ENCODE results near the gene CYP2R1. TPM values are rescaled to one million over a fixed set of nuclear protein-coding genes. Genes with fewer than 3 reads are reported as not detected.
A peak's percentile ranks its signal among the peaks of the same experiment; 100 is the strongest.

CYP2R1 gene, protein sequence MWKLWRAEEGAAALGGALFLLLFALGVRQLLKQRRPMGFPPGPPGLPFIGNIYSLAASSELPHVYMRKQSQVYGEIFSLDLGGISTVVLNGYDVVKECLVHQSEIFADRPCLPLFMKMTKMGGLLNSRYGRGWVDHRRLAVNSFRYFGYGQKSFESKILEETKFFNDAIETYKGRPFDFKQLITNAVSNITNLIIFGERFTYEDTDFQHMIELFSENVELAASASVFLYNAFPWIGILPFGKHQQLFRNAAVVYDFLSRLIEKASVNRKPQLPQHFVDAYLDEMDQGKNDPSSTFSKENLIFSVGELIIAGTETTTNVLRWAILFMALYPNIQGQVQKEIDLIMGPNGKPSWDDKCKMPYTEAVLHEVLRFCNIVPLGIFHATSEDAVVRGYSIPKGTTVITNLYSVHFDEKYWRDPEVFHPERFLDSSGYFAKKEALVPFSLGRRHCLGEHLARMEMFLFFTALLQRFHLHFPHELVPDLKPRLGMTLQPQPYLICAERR
- total RNA-seq = 10 to 100 TPM in 1 of 2 donors, 1 to 10 TPM in 1; 7.8 to 10.1 TPM
- long read RNA-seq, partial matches to known transcripts = 0 of 5 reads
- long read RNA-seq, other reads (novel, unspliced or antisense) = 1 of 5 reads

GRCh38 chr11:14892036-14892556 lies at the start of gene CYP2R1:
CYP2R1 (minus strand) TSS chr11:14892231; CDS start chr11:14892205, 26 bp downstream.
- DNase-seq (peak; percentile 96), ATAC-seq (peak; percentile 98 to 99)
- intact Hi-C loops (cut with DNase I) = loop anchor here in 1 of 2 donors (5.0 to 10.0 kb wide), 2 partner anchors 247 to 370 kb away; partner anchors contain the start of genes PDE3B and PSMA1

DNA sequence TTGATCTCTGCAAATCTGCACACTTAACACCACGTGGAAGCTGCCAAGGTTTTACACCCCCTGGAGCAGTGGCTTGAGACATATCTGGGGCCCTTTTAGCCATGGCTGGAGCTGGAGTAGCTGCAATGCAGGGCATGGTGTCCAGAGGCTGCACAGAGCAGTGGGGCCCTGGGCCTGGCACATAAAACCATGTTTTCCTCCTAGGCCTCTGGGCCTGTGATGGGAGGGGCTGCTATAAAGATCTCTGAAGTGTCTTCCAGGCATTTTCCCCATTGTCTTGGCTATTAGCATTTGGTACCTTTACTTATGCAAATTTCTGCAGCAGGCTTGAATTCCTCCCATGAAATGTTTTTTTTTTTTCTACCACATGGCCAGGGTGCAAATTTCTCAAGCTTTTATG lies 46.9 kb upstream of the CYP2R1 start:
- ATAC-seq (no peak), DNase-seq (no peak)
- intact Hi-C loops (cut with DNase I) = no loop called here

- intact Hi-C loops (cut with DNase I) = no loop called here
- no peak for DNase-seq
- no peak for ATAC-seq
Observed at GRCh38 chr11:14934641-14935351, 42.8 kb upstream of the CYP2R1 start.

DNA sequence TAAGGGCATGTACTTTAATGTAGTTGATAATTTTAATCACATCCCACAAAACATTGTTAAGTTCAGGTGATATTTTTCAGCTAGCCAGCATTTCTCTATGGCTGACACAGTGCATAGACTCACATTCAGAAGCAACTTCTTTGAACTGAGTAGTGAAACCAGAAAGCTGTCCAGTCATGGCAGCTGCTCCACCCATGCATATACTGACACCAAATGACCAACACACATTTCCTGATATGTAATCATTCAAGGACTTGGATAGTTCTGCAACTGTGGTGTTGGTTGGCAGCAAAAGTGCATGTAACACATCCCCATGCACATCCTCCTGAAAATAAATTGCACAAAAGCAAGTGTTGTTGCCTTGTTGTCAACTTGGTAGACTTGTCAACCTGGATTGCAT lies 40.4 kb upstream of the CYP2R1 start:
- intact Hi-C loops (cut with DNase I) = no loop called here
- DNase-seq (no peak), ATAC-seq (no peak)

DNA sequence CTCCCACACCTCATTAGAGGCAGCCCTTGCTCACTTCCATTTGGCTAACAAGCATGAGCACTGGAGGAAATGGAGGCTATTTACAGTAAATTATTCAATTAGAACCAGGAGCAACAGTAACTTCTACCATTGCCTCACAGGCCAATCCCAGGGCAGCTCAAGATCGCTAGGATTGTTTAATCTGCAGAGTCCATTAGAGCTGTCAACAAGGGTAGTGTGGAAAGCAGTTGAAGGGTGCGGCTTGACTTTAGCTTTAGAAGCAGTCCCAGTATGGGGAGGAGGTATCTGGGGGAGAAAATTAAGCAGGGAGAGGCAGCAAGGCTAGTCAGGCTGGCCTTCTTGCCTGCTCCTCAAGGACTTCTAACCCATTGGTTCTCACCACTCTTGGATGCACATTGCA lies 38.3 kb upstream of the CYP2R1 start:
- intact Hi-C loops (cut with DNase I) = no loop called here
- ATAC-seq (no peak), DNase-seq (no peak)

GRCh38 chr11:14927146-14927545 lies 35.1 kb upstream of the CYP2R1 start:
- DNase-seq (no peak), ATAC-seq (no peak)
- intact Hi-C loops (cut with DNase I) = no loop called here

GRCh38 chr11:14924318-14924717 lies 32.3 kb upstream of the CYP2R1 start:
- ATAC-seq (no peak), DNase-seq (no peak)
- intact Hi-C loops (cut with DNase I) = no loop called here

DNA sequence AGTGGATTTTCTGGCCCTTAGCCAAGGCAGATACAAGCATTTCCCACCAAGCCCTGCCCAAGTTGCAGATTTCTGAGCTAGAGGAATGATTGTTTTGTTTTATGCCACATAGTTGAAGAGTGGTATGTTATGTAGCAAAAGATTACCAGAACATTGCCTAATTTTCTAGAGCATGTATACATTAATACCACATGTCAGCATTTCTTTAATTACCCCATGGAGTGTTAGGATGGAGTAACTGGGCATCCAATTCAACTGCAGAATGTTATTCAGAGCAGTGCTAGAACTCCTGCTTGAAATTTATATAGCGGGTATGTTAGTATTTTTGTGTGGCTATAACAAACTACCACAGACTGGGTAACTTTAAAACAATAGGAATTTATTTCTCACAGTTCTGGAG lies 24.4 kb upstream of the CYP2R1 start:
- no peak for ATAC-seq
- no peak for DNase-seq
- intact Hi-C loops (cut with DNase I) = no loop called here

- intact Hi-C loops (cut with DNase I) = no loop called here
- no peak for DNase-seq
- ATAC-seq = no peak
Observed at GRCh38 chr11:14914536-14914935, 22.5 kb upstream of the CYP2R1 start.

GRCh38 chr11:14908214-14908880 lies 16.3 kb upstream of the CYP2R1 start:
- intact Hi-C loops (cut with DNase I) = loop anchor here (1.0 to 10.0 kb wide), 6 partner anchors 114 to 374 kb away; no protein-coding TSS in a partner anchor
- no peak for DNase-seq
- peak; percentile 38 to 53 for ATAC-seq

GRCh38 chr11:14907411-14908213 lies 15.6 kb upstream of the CYP2R1 start:
- peak; percentile 64 to 84 for ATAC-seq
- DNase-seq = peak; percentile 85
- intact Hi-C loops (cut with DNase I) = loop anchor here (1.0 to 10.0 kb wide), 6 partner anchors 113 to 373 kb away; no protein-coding TSS in a partner anchor

GRCh38 chr11:14906993-14907392 lies 15.0 kb upstream of the CYP2R1 start:
- intact Hi-C loops (cut with DNase I) = loop anchor here (5.0 to 10.0 kb wide), 5 partner anchors 112 to 372 kb away; no protein-coding TSS in a partner anchor
- DNase-seq (no peak), ATAC-seq (no peak)

GRCh38 chr11:14906578-14906977 lies 14.5 kb upstream of the CYP2R1 start:
- DNase-seq (no peak), ATAC-seq (no peak)
- intact Hi-C loops (cut with DNase I) = loop anchor here (5.0 to 10.0 kb wide), 5 partner anchors 112 to 372 kb away; no protein-coding TSS in a partner anchor

DNA sequence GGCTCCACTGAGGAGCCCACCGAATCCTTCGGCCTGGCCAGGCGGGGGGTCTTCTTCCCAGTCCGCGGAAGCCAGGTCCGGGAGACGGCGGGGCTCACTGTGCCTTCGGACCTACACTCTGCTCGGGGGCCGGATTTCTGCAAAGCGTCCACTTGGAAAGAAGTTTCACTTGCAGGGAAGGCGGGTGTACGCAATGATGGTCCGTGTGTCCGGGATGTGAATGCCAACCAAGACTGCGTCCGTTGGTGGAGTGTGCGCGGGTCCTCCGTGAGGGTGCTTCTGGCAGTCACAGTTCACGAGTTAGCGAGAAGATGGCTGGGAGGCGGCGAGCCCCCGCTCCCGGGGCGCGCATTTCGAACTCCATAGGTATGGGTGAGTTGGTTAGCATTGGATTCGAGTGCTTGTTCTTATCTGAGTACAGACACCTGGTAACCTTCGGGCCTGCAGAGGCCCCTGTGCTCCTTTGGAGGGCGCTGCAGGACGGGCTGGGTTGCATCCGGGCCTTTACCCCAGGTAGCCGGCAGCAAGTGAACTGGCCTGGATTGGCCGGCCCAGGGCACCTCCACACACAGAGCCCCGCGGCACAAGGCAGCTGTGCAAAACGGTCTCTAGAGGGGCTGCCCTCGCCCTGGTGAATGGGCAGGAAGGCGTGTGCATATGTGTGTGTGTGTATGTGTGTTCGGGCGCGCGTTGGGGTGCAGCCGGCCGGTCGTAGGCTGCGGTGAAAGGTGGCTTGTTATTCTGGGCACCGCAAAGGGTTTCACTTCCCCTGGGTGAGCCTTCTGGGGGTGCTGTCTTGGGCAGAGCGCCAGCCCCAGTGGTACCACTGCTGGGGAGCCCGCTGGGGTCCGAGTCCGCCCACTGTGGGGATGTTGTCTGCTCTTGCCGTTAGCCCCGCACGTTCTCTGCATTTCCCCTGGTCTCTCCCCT lies 13.3 kb upstream of the CYP2R1 start:
- ATAC-seq (peak; percentile 44 to 58), DNase-seq (peak; percentile 49)
- intact Hi-C loops (cut with DNase I) = loop anchor here (5.0 to 10.0 kb wide), 5 partner anchors 111 to 371 kb away; no protein-coding TSS in a partner anchor

- intact Hi-C loops (cut with DNase I) = loop anchor here (5.0 to 10.0 kb wide), 5 partner anchors 110 to 370 kb away; no protein-coding TSS in a partner anchor
- peak; percentile 86 for DNase-seq
- ATAC-seq = peak; percentile 85 to 86
Observed at GRCh38 chr11:14904745-14905103, 12.7 kb upstream of the CYP2R1 start.

- intact Hi-C loops (cut with DNase I) = loop anchor here (10.0 kb wide), 2 partner anchors 108 to 368 kb away; no protein-coding TSS in a partner anchor
- DNase-seq = no peak
- no peak for ATAC-seq
Observed at GRCh38 chr11:14902650-14903350, 10.8 kb upstream of the CYP2R1 start.
